Osteoblast (primary cell): ENCODE measurements around the gene NDUFC2. TPM values are rescaled to one million over a fixed set of nuclear protein-coding genes. Genes with fewer than 3 reads are reported as not detected.

Source experiments
- DNase-seq: peaks from one replicate; pipeline ENCODE4 v3.0.0; 2011; ENCODE audit warnings: low spot score, mixed read lengths; ENCODE audit not compliant: insufficient read length; ENCODE audit errors: missing footprints
- H2AFZ ChIP-seq: 2 replicates; pipeline ENCODE4 v1.6.0; 2011; ENCODE audit warnings: mild to moderate bottlenecking, low read length
- H3K27ac ChIP-seq: 2 replicates; pipeline ENCODE4 v1.5.1; 2011; ENCODE audit warnings: mild to moderate bottlenecking, low read depth, low read length, moderate library complexity
- H3K27me3 ChIP-seq: 2 replicates; pipeline ENCODE4 v1.6.0; 2012; ENCODE audit warnings: mild to moderate bottlenecking, control low read depth, inconsistent platforms, low read length, moderate library complexity; ENCODE audit not compliant: insufficient read depth
- H3K36me3 ChIP-seq: 2 replicates; pipeline ENCODE4 v1.5.1; 2011; ENCODE audit warnings: mild to moderate bottlenecking, low read length, control low read depth, moderate library complexity; ENCODE audit not compliant: insufficient read depth
- H3K4me1 ChIP-seq: 2 replicates; pipeline ENCODE4 v1.5.1; 2011; ENCODE audit warnings: mild to moderate bottlenecking, low read length, control low read depth, moderate library complexity; ENCODE audit not compliant: insufficient read depth
- H3K4me2 ChIP-seq: 2 replicates; pipeline ENCODE4 v1.6.0; 2011; ENCODE audit warnings: mild to moderate bottlenecking, low read length; ENCODE audit not compliant: insufficient read depth
- H3K4me3 ChIP-seq: fragments of 200-600 bp; sonication (generic); 3 replicates; pipeline ENCODE4 v1.5.1; 2012; ENCODE audit warnings: mild to moderate bottlenecking, low read length, inconsistent platforms; ENCODE audit not compliant: insufficient read depth
- H3K79me2 ChIP-seq: 2 replicates; pipeline ENCODE4 v1.6.0; 2012; ENCODE audit warnings: mild to moderate bottlenecking, low read length, control low read depth, inconsistent platforms; ENCODE audit not compliant: insufficient read depth
- H3K9me3 ChIP-seq: 2 replicates; pipeline ENCODE4 v1.5.1; 2011; ENCODE audit warnings: low read depth, low read length, control low read depth
- H4K20me1 ChIP-seq: 2 replicates; pipeline ENCODE4 v1.6.0; 2012; ENCODE audit warnings: mild to moderate bottlenecking, low read length, control low read depth; ENCODE audit not compliant: insufficient read depth
- CTCF ChIP-seq: IDR thresholded peaks from 2 replicates; pipeline ENCODE4 v1.5.1; 2011; ENCODE audit warnings: mild to moderate bottlenecking, low read depth, low read length, moderate library complexity; ENCODE audit errors: extremely low read depth
- total RNA-seq: library from RNA; depleted of rRNA; stranded (reverse); fragments of >200 nt; gene quantifications from 2 replicates; pipeline ENCODE4 v1.2.3, GENCODE V29; 2012

Gene NDUFC2
- total RNA-seq, 1 donor: 98.1 TPM

GRCh38 chr11:78057462-78058055 is 22.1 kb downstream of the NDUFC2 start:
- Histone ChIP-seq H2AFZ (no peak overlapping the region), H3K4me1 (peaks cover 6% of the 10 kb centered on the region), H3K4me3 (no peak overlapping the region), H3K27ac (no peak overlapping the region), H4K20me1 (no peaks in the 10 kb centered on the region), H3K36me3 (no peaks in the 10 kb centered on the region), H3K27me3 (no peaks in the 10 kb centered on the region), H3K79me2 (no peaks in the 10 kb centered on the region), H3K9me3 (no peaks in the 10 kb centered on the region), H3K4me2 (no peak overlapping the region)
- TF ChIP-seq CTCF: no peak
- DNase-seq: no peak

GRCh38 chr11:78056093-78056492 is 23.6 kb downstream of the NDUFC2 start:
- H3K4me3 ChIP-seq: no peak overlapping the region
- TF ChIP-seq CTCF: no peak
- DNase-seq: no peak
- no peaks in the 10 kb centered on the region for H3K27me3 ChIP-seq
- H3K4me1 ChIP-seq: peaks cover 7% of the 10 kb centered on the region
- no peak overlapping the region for H3K27ac ChIP-seq
- H3K9me3 ChIP-seq: no peaks in the 10 kb centered on the region
- H3K79me2 ChIP-seq: no peaks in the 10 kb centered on the region
- no peaks in the 10 kb centered on the region for H4K20me1 ChIP-seq
- H3K36me3 ChIP-seq: no peaks in the 10 kb centered on the region
- no peak overlapping the region for H3K4me2 ChIP-seq
- H2AFZ ChIP-seq: no peak overlapping the region

- Histone ChIP-seq H3K4me1 (peaks cover 8% of the 10 kb centered on the region), H3K27ac (no peak overlapping the region), H3K79me2 (no peaks in the 10 kb centered on the region), H4K20me1 (no peaks in the 10 kb centered on the region), H2AFZ (no peak overlapping the region), H3K9me3 (no peaks in the 10 kb centered on the region), H3K36me3 (no peaks in the 10 kb centered on the region), H3K4me3 (no peak overlapping the region), H3K27me3 (no peaks in the 10 kb centered on the region), H3K4me2 (no peak overlapping the region)
- no peak for TF ChIP-seq CTCF
- no peak for DNase-seq
These were observed 24.7 kb downstream of the NDUFC2 start for GRCh38 chr11:78054971-78055370.

- Histone ChIP-seq H3K4me2 (peak overlapping the region; percentile 39), H4K20me1 (no peaks in the 10 kb centered on the region), H3K27me3 (no peaks in the 10 kb centered on the region), H3K79me2 (no peaks in the 10 kb centered on the region), H3K9me3 (no peaks in the 10 kb centered on the region), H3K27ac (peak overlapping the region; percentile 60), H2AFZ (peak overlapping the region; percentile 60), H3K36me3 (no peaks in the 10 kb centered on the region), H3K4me1 (peaks cover 11% of the 10 kb centered on the region), H3K4me3 (no peak overlapping the region)
- TF ChIP-seq CTCF: no peak
- peak; percentile 85 for DNase-seq
These were observed 28.5 kb downstream of the NDUFC2 start for GRCh38 chr11:78050964-78051831.
